ENCODE measurements around the gene SIL1.
A peak's percentile ranks its signal among the peaks of the same experiment; 100 is the strongest.
"Not testable (repeated sequence)": the region's sequence is repeated elsewhere in the genome, so short reads cannot be mapped to it uniquely, and the experiment has no call there.

SIL1 gene

DNA sequence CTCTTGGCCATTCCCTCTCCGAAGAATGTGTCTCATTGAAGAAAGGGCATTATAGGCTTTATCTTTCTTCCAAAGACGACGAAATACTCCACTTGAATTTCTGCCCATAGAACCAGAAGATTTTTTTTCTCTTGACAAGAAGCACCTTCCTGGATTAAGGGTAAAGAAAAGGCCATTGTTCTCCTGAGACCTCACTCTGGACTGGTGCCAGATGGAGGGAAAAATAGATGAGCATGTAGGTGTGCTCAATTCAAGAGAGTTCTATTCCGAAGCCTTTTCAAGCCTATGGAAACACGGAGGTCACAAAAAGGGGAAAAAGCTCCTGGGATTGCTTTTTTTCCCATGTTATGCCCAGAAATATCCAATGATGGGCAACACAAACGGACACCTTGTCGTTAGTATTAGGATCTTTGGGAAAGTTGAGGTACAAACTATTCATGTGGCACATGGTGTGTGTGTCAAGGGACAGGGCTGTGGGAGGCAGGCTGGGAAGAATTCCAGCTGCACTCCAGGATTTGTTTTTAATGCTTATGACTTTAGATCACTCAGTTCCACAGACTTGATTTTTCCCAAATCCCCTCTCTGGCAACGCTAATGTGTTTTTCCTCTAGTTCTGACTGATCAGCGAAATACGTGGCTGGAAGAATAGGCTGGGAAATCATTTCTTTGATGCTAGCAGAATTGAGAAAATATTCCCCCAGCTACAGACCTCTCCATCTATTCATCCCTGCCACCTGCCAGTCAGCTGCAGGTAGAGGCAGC lies 89.9 kb downstream of the SIL1 start:
- DNase-seq (ENCODE audit: low read depth): peak; percentile 47

DNA sequence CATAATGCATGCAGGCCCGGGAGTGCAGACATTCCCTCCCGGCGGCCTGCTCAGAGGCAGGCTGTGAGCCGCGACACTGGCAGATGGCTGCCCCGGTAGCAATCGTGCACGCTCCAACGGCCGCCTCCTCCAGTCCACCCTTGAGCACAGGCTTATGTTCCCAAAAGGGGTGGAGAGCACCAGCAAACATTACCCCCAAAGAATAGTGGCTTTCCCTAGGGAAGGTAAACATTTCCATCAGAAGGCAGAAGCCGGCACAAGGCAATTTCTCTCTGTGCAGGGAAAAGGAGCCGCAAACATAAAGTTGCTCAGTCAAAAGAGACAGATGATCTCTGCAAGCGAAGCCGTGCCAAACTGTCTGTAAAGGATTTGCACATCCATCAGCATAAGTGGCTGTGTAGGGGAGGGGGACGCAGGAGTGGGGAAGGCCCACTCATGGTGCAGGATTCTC lies 92.5 kb downstream of the SIL1 start:
- no peak for DNase-seq (ENCODE audit: low read depth)

DNA sequence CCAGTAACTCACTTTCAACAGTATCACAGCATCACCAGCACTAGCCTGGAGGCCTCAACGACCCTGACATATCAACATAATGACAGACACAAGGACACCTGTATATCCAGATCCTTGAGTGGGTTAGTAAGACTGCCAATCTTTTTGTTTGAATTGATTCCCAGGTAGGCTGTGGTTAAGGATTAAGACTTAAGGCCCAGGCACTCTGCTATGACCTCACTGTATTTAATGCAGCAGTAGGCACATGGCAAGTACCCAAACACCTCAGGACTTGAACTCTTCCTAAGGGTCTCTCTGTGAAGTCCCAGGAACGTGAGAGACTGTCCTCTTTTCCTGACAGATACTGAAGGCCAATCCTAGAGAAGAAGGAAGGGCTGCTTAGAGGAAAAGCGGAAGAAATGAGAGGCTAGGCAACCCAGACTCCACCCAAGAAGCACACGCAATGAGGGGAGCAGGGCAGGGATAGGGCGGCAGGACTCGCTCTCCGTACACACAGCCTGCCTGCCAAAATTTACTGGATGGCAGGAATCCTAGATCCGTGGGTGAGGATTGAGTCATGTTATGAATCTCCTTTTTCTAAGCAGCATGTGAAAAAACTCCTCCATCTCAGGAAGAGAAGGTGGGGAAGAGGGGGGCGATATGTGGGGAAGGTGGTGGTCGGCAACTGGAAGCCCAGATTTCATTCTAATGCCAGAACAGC lies 93.4 kb downstream of the SIL1 start:
- DNase-seq (ENCODE audit: low read depth): peak; percentile 94

DNA sequence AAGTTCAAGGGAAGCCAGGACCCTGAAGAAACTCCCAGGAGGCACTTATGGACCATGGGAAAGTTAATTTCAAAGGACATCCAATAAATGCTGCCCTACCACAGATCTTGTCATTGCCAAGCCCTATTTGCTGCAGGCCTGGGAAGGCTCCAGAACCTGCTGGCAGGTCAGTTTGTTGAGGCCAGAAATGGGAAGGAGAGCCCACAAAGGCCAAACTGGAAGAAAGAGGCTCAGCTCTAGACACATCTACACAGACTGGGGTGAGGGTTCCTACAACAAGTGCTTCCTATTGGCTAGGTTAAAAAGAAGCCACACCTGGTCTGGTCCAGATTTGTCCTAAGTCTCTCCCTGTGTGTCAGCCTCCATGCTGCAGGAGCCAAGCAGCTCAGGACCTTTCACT lies 94.4 kb downstream of the SIL1 start:
- DNase-seq (ENCODE audit: low read depth): no peak

DNA sequence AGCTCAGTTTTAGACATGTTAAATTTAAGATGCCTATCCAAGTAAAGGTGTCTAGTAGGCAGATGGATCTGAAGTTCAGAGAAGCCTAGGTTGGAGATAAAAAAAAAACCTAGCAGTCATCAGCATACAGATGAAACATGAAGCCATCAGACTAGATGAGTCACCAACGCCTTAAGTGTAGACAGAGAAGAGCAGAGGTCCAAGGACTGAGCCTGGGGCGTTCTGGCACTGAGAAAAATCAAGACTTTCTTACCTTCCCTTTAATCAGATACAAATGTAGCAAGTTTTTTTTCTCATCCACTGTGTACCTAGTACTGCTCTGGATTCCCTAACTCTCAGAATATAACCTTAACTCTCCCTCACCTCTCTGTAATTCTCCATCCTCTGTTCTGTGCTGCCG lies 97.3 kb downstream of the SIL1 start:
- DNase-seq (ENCODE audit: low read depth): peak; percentile 85

DNA sequence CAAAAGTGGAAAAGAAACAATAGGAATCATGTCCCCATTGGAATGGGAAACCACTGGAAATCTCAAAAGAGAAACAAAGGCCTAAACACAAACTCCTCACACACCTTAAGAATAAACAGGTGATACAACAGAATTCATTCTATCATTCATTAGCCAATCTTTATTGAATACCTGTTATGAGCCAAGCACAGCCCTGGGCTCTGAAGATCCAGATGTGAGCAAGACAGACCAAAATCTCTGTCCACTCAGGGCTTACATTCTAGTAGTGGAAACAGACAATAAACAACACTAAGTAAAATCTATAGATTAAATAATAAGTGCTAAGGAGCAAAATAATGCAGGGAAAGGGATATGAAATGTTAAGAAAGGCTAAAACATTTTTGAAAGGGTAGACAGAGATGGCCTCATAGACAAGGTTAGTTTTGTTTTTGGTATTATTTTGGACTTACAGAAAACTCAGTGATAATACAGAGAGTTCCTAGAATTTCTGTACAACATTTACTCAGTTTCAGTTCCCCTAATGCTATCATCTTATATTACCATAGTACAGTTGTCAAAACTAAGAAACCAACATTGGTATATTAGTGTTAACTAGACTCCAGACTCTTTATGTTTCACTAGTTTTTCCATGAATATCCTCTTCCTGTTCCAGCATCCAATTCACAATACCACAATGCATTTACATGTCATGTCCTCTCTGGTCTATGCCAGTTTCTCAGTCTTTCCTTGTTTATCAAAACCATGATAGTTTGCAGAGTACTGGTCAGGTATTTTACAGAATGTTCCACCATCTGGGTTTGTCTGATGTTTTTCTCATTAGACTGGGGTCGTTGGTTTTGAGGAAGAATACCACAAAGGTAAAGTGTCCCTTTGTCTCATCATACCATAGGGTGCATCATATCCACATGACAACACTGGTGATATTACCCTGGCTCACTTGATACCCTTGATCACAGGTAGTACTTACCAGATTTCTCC lies 103.7 kb downstream of the SIL1 start:
- no peak for DNase-seq (ENCODE audit: low read depth)

DNA sequence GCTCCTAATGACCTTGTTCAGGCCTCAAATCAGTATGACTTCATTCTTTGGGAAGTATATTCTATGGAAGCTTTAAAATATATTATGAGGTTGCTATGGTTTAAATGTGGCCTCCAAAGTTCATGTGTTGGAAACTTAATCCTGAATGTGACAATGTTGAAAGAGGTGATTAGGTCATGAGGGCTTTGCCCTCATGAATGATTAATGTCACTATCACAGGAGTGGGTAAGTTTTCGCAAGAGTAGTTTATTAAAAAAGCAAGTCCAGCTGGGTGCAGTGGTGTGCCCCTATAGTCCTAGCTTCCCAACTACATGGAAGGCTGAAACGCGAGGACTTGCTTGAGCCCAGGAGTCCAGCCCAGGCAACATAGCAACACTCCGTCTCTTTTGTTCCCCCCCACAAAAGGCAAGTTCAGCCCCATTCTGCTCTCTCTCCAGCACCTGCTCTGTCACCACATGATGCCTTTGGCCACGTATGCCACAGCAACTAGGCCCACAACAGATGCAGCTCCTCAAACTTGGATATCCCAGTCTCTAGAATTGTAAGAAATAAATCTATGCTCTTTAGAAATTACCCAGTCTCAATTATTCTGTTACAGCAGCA lies 105.3 kb downstream of the SIL1 start:
- DNase-seq (ENCODE audit: low read depth): no peak

DNA sequence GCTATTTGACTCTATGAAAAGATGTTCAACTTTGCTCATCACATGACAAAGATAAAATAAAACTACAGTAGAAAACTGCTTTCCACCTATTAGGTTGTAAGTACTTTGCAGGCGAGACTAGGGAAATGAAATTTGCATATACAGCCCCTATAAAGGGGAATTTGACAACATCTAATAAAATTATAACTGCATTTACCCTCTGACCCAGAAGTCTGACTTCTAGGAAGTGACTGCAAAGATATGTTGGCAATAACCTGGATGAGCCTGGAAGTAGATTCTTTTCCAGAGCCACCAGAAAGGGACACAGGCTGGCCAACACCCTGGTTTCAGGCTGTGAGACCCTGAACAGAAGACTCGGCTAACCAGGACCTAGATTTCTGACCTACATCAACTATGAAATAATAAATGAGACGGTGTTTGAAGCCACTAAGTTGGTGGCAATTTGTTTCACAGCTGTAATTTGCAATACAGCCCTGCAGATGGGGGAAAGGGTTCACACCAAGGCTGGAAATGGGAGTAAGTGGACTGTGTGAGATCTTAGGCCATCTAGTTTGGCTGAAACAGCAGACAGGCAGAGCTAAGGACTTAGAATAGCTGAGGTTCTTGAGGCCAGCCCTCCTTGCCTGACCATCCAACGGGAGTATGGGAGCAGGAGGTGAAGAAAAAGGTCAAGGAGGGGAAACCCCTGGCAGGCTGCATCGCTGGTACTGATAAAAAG lies 106.6 kb downstream of the SIL1 start:
- no peak for DNase-seq (ENCODE audit: low read depth)

DNA sequence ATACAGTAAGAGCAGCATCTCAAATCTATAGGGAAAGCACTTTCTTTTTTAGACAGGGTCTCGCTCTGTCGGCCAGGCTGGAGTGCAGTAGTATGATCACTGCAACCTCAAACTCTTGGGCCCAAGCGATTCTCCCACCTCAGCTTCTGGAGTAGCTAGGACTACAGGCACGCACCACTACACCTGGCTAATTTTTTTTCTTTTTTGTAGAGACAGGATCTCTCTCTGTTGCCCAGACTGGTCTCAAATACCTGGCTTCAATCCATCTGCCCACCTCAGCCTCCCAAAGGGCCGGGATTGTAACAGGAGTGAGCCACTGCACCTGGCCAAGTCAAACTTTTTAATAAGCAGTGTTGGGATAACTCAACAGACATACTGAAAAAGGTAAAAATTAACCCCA lies 107.6 kb downstream of the SIL1 start:
- DNase-seq (ENCODE audit: low read depth): no peak

DNA sequence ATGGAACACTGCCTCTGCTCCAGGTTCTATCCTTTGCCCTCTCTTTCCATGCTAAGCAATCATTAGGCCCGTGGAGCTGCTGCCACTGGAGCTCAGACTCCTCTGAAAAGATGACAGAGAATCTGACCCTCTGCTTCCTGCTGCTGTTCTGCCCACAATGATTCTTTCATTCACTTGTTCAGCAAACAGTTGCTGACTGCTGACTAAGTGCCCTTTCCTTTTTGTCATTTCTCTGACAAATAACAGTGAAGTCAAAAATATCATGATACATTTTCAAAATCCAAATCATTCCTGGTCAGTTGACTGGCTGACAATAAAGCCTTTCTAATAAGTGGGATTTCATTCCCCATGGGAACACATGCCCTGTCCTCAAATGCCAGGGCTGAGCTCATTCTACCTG lies 110.1 kb downstream of the SIL1 start:
- no peak for DNase-seq (ENCODE audit: low read depth)

DNA sequence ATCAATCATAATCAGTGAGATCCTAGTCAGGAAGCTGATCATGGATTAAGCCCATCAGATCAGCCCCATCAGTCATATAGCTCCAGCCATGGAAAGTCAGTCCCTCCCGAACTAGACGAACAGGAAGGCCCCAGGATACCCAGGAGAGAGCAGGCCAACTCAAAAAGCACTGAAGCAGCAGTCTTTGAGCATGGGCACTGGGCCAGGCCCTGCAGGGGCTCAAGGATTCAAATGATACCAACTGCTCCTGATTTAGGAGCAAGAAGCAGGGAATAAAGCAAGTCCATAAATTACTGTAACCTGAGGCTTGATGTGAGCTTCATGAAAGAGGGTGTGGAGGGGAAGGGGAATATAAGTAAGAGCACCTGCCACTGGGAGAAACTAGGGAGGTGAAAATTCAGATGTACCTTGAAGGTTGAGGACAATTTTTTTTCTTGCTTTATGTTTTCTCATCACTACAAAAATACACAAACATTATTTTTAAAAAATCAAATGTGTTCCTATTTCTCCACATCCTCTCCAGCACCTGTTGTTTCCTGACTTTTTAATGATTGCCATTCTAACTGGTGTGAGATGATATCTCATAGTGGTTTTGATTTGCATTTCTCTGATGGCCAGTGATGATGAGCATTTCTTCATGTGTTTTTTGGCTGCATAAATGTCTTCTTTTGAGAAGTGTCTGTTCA lies 115.2 kb downstream of the SIL1 start:
- no peak for DNase-seq (ENCODE audit: low read depth)

DNA sequence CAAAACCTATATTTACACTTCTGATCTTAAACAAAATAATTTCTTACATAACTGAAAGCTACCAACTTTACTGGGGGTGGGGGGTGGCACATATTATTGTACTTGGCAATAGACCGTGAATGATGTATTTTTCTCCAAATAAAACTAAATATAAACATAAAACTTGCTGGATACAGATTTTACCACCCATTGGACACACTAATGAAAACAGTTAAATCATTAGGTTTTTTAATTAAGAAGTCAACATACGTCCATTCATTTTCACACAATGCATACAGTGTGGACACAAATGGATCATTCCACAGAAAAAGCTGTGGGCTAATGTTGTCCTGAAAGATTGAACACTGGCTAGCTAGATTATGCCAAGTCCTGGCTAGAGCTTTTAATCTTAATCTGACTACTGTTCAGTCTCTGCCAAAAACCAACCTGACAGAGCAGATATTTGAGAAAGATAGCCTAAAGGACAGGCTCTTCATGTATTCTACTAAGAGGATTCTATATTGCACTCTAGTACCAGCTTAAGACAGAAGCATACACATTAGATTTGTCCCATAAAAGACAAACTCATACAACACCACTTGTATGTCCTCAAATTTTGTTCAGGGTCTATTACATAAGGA lies 118.1 kb downstream of the SIL1 start:
- DNase-seq (ENCODE audit: low read depth): no peak

DNA sequence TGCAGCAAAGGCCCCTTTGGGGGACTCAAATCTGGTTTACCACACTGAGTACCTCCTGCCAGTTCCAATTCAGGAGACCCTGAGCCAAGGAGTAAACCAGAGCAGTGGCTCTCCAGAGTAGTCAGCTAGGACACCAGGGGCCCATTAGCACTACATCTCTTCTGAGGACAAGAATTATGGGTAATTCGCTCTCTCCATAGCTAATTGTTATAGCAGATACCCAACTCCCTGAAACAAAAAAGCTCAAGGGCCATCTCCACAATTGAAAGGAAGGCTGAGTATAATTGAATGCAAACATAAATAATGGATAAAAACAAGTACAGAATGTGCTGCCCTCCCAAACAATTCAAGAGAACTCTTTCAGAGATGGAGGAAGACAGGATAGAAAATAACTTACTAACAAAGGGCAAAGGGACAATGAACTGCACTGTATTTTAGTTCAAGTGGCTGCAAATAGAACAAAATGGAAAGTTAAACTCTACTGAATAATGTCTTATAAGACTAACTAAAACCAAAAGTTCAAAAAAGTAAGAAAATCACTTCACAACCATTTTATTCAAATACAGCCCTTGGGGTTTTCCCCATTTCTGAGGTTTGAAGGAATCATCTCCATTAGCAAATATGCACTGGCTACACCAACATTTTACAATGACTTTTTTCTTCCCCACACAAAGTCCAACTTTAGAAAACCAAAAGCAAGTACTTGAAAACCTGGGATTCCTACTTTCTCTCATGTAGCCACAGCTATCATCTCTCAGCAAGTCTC lies 118.8 kb downstream of the SIL1 start:
- no peak for DNase-seq (ENCODE audit: low read depth)

DNA sequence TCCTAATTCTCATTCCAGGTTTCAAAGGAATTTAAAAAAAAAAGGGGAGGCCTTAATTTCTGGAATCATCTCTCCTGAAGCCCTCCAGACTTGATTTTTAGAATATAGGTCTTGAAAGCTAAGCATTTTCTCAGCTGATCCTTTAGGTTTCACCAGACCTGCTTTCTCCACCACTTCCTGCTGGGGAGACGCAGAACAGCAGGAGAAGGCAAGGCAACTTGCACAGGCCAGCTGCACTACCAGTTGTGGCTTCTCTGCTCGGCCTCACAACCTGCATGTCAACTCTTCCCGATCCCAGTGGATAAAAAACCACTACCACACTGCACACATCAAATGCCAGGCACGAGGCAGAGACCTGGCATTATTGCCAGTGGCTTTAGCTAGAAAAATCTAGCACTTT lies 119.8 kb downstream of the SIL1 start:
- DNase-seq (ENCODE audit: low read depth): no peak

DNA sequence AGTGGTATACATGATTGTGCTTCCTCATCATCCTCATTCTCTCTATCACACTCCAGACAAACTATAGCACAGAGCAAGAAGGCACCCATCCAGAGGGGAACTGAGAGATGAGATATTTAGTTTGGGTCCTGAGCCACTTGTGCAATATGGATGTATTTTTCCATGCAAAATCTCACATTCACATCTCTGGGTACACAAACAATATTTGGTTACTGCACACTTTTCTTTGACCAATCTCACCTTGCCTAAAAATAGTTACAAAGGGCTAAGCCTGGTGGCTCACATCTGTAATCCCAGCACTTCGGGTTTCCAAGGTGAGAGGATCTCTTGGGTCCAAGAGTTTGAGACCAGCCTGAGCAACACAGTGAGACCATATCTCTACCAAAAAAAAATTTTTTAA lies 120.3 kb downstream of the SIL1 start:
- no peak for DNase-seq (ENCODE audit: low read depth)

DNA sequence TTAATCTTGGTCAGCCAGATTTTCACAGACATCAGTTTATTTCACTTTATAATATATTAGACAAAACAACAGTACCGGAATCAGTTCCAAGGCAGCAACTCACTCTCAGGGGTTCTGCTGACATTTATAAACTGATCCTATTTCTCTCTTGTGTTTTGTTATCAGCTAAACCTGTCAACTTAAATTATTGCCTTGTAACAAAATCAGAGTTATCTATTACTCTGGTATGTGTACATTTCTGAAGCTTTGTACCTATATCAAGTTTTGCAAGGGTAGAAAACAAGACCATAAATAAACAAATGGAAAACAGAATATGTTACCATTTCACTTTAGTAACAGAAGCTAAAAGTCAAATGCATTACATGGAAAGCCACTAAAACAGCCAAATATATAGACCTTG lies 122.1 kb downstream of the SIL1 start:
- no peak for DNase-seq (ENCODE audit: low read depth)

DNA sequence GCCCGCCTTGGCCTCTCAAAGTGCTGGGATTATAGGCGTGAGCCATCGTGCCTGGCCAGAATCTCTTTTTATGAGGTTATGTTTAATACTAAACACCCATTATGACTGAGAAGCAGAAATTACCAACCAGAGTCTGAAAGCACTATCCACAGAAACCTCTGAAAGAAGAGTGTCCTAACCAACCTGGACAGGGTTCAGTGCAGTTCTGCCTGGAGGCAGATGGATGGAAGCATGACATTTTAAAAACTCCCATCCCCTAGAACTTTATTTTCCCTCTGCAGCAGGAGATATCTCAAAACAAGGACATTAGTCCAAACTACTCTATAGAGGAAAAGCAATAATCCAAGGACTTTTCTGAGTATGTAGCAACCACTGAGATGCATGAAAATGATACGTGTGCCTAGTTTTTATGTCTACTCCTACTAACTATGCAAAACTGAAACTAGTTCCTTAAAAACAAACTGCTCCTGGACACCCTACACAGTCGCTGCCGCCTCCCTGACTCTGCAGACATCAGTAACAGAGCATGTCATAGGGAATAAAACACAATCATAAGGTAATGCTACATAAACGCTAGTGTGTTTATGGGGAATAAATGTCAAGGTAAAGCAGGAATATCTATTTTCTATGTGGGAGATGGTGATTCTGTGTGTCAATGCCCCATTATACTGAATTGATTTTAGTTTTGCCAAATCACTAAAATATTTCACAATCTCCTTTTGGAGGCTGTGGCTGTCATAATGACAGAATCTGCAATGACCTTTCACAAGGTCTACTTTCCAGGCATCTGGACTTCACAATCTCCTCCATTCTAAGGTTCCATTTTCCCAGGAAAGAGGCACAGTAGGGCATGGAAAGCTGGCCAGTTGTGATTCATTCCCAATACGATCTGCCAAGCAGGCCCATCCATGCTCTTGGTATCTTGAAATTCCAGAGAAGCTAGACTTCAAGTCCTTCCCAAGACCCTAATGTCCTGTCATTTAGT lies 122.8 kb downstream of the SIL1 start:
- DNase-seq (ENCODE audit: low read depth): no peak

DNA sequence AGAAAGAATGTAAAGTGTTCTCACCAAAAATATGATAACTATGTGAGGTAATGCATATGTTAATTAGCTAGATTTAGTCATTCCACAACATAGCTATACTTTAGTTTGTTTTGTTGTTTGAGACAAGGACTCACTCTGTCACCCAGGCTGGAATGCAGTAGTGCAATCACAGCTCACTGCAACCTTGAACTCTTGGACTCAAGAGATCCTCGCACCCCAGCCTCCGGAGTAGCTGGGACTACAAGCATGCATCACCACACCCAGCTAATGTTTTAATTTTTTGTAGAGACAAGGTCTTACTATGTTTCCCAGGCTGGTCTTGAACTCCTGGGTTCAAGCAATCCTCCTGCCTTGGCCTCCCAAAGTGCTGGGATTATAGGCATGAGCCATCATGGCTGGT lies 124.2 kb downstream of the SIL1 start:
- not testable (repeated sequence) for DNase-seq (ENCODE audit: low read depth)
